Measurements from ENCODE around the gene IL27RA.
"Not testable (repeated sequence)": the region's sequence is repeated elsewhere in the genome, so short reads cannot be mapped to it uniquely, and the experiment has no call there.

GRCh38 chr19:14026652-14027192, 4.8 kb upstream of the IL27RA start:
- not testable (repeated sequence) for TF ChIP-seq RAD21 (IDR thresholded peaks at IDR 0.05; ENCODE audit: low read length); RFX5 (IDR thresholded peaks at IDR 0.05; ENCODE audit: low read depth, low read length); BHLHE40 (IDR thresholded peaks at IDR 0.05; ENCODE audit: low read depth, low read length); POLR2A (IDR thresholded peaks at IDR 0.05; ENCODE audit: low read depth, low read length)
- TF ChIP-seq, protein P1, sequence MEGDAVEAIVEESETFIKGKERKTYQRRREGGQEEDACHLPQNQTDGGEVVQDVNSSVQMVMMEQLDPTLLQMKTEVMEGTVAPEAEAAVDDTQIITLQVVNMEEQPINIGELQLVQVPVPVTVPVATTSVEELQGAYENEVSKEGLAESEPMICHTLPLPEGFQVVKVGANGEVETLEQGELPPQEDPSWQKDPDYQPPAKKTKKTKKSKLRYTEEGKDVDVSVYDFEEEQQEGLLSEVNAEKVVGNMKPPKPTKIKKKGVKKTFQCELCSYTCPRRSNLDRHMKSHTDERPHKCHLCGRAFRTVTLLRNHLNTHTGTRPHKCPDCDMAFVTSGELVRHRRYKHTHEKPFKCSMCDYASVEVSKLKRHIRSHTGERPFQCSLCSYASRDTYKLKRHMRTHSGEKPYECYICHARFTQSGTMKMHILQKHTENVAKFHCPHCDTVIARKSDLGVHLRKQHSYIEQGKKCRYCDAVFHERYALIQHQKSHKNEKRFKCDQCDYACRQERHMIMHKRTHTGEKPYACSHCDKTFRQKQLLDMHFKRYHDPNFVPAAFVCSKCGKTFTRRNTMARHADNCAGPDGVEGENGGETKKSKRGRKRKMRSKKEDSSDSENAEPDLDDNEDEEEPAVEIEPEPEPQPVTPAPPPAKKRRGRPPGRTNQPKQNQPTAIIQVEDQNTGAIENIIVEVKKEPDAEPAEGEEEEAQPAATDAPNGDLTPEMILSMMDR (conservative IDR thresholded peaks at IDR 0.05; ENCODE audit: low read depth, low read length), result not testable (repeated sequence)

Data from IMR-90 (cell line).